GM23338 (cell line): ENCODE measurements around the gene TNNT1. TPM values are rescaled to one million over a fixed set of nuclear protein-coding genes. Genes with fewer than 3 reads are reported as not detected.

Experiments
- ATAC-seq: fragments of 200-7000 bp; cut with Tn5 transposase; 3 replicates; pipeline ENCODE4 v1.9.1; 2020
- DNase-seq: peaks from one replicate; pipeline ENCODE4 v3.0.0-alpha.2; 2015; ENCODE audit warnings: low spot score
- H2AFZ ChIP-seq: fragments of 200-600 bp; sonication (generic); 2 replicates; pipeline ENCODE4 v1.8.0; 2016; ENCODE audit warnings: antibody characterized with exemption, mild to moderate bottlenecking, moderate library complexity
- H3F3A ChIP-seq: fragments of 200-600 bp; sonication (generic); replicated peaks from 2 replicates; pipeline ENCODE4 v1.8.0; 2017; ENCODE audit warnings: antibody characterized with exemption, mixed run types, low read depth
- H3K27ac ChIP-seq: fragments of 200-600 bp; sonication (generic); 2 replicates; pipeline ENCODE4 v1.6.1; 2016; ENCODE audit warnings: low read depth
- H3K27me3 ChIP-seq: fragments of 200-600 bp; sonication (generic); 2 replicates; pipeline ENCODE4 v1.8.0; 2016; ENCODE audit warnings: mild to moderate bottlenecking, mixed run types, moderate library complexity; ENCODE audit not compliant: insufficient read depth
- H3K36me3 ChIP-seq: fragments of 200-600 bp; sonication (generic); 2 replicates; pipeline ENCODE4 v1.8.0; 2016; ENCODE audit warnings: mild to moderate bottlenecking; ENCODE audit not compliant: insufficient read depth
- H3K4me1 ChIP-seq: fragments of 200-600 bp; sonication (generic); 2 replicates; pipeline ENCODE4 v1.8.0; 2016; ENCODE audit warnings: mild to moderate bottlenecking, moderate library complexity; ENCODE audit not compliant: insufficient read depth
- H3K4me2 ChIP-seq: fragments of 200-600 bp; sonication (generic); 2 replicates; pipeline ENCODE4 v1.7.1; 2017; ENCODE audit warnings: mixed run types
- H3K4me3 ChIP-seq: fragments of 200-600 bp; sonication (generic); 2 replicates; pipeline ENCODE4 v1.6.1; 2016; ENCODE audit warnings: mixed run types
- H3K79me2 ChIP-seq: fragments of 200-600 bp; sonication (generic); replicated peaks from 2 replicates; pipeline ENCODE4 v1.8.0; 2017; ENCODE audit warnings: mild to moderate bottlenecking; ENCODE audit not compliant: insufficient read depth
- H3K9me2 ChIP-seq: fragments of 200-600 bp; sonication (generic); 2 replicates; pipeline ENCODE4 v1.8.0; 2017; ENCODE audit not compliant: insufficient read depth
- H4K20me1 ChIP-seq: fragments of 200-600 bp; sonication (generic); replicated peaks from 2 replicates; pipeline ENCODE4 v1.8.0; 2017; ENCODE audit warnings: mild to moderate bottlenecking; ENCODE audit not compliant: insufficient read depth
- H3K27ac Mint-ChIP-seq: 2 replicates; pipeline ENCODE4 v1.8.0; 2020; ENCODE audit warnings: inconsistent platforms, mild to moderate bottlenecking, moderate library complexity, mixed read lengths
- H3K27me3 Mint-ChIP-seq: 3 replicates; pipeline ENCODE4 v1.8.0; 2022; ENCODE audit warnings: low read depth, mild to moderate bottlenecking, moderate library complexity, mixed read lengths, inconsistent platforms; ENCODE audit not compliant: insufficient read depth, poor library complexity
- H3K36me3 Mint-ChIP-seq: 3 replicates; pipeline ENCODE4 v1.8.0; 2021; ENCODE audit warnings: low read depth, mild to moderate bottlenecking, inconsistent platforms, moderate library complexity, mixed read lengths
- H3K4me1 Mint-ChIP-seq: 3 replicates; pipeline ENCODE4 v1.8.0; 2020; ENCODE audit warnings: mild to moderate bottlenecking, inconsistent platforms, mixed read lengths
- H3K4me3 Mint-ChIP-seq: 3 replicates; pipeline ENCODE4 v1.8.0; 2021; ENCODE audit warnings: moderate library complexity, mild to moderate bottlenecking, inconsistent platforms, mixed read lengths
- H3K9me3 Mint-ChIP-seq: 3 replicates; pipeline ENCODE4 v1.8.0; 2020; ENCODE audit warnings: moderate library complexity, mild to moderate bottlenecking, inconsistent platforms, mixed read lengths
- CREB1 ChIP-seq: fragments of 250-450 bp; sonication (Bioruptor Pico); IDR thresholded peaks from 2 replicates; pipeline ENCODE4 v1.5.0; 2020; ENCODE audit warnings: low read depth, mild to moderate bottlenecking, moderate library complexity
- EZH2 ChIP-seq: fragments of 200-600 bp; sonication (generic); IDR thresholded peaks from one replicate; pipeline ENCODE4 v1.8.0; 2017; ENCODE audit warnings: antibody characterized with exemption, mild to moderate bottlenecking, low read depth; ENCODE audit not compliant: unreplicated experiment
- EZH2phosphoT487 ChIP-seq: fragments of 200-600 bp; sonication (generic); IDR thresholded peaks from one replicate; pipeline ENCODE4 v1.8.1; 2018; ENCODE audit warnings: antibody characterized with exemption; ENCODE audit not compliant: unreplicated experiment
- JUNB ChIP-seq: IDR thresholded peaks from one replicate; pipeline ENCODE4 v1.6.1; 2016; ENCODE audit warnings: antibody characterized with exemption; ENCODE audit not compliant: unreplicated experiment
- NANOG ChIP-seq: IDR thresholded peaks from 2 replicates; pipeline ENCODE4 v1.6.1; 2016; ENCODE audit warnings: antibody characterized with exemption, borderline replicate concordance
- POLR2AphosphoS5 ChIP-seq: IDR thresholded peaks from 2 replicates; pipeline ENCODE4 v1.6.1; 2016; ENCODE audit warnings: antibody characterized with exemption, low read depth
- STAT1 ChIP-seq: IDR thresholded peaks from one replicate; pipeline ENCODE4 v1.6.1; 2016; ENCODE audit warnings: antibody characterized with exemption; ENCODE audit not compliant: unreplicated experiment
- ZNF114 ChIP-seq: fragments of 250-450 bp; sonication (Bioruptor Pico); IDR thresholded peaks from 2 replicates; pipeline ENCODE4 v1.5.0; 2020; ENCODE audit warnings: mild to moderate bottlenecking, moderate library complexity
- ZNF331 ChIP-seq: fragments of 250-450 bp; sonication (Bioruptor Pico); IDR thresholded peaks from 2 replicates; pipeline ENCODE4 v1.5.0; 2020; ENCODE audit warnings: low read depth, mild to moderate bottlenecking, moderate library complexity
- polyA plus RNA-seq: library from polyadenylated mRNA; unstranded; fragments of >200 nt; fragmentation: Nextera tagmentation; extraction: Ambion mirVana; gene quantifications from 2 replicates; pipeline ENCODE4 v1.2.1, GENCODE V29; 2016
- total RNA-seq: library from RNA; depleted of rRNA; stranded (reverse); fragments of >200 nt; shearing (Covaris generic); gene quantifications from 2 replicates; pipeline ENCODE4 v1.2.3, GENCODE V29; 2014
- TF ChIP-seq, protein P1 (sequence below): IDR thresholded peaks from one replicate; pipeline ENCODE4 v1.6.1; 2018; ENCODE audit warnings: antibody characterized with exemption; ENCODE audit not compliant: unreplicated experiment
- TF ChIP-seq, protein P2 (sequence below): fragments of 250-450 bp; sonication (Bioruptor Pico); IDR thresholded peaks from 2 replicates; pipeline ENCODE4 v1.5.0; 2020; ENCODE audit warnings: mild to moderate bottlenecking, moderate library complexity
- TF ChIP-seq, protein P3 (sequence below): IDR thresholded peaks from 2 replicates; pipeline ENCODE4 v1.6.1; 2016; ENCODE audit warnings: antibody characterized with exemption

Gene TNNT1
- total and polyA plus RNA-seq, 2 experiments from 2014 or later = 59.3 to 150 TPM

DNA sequence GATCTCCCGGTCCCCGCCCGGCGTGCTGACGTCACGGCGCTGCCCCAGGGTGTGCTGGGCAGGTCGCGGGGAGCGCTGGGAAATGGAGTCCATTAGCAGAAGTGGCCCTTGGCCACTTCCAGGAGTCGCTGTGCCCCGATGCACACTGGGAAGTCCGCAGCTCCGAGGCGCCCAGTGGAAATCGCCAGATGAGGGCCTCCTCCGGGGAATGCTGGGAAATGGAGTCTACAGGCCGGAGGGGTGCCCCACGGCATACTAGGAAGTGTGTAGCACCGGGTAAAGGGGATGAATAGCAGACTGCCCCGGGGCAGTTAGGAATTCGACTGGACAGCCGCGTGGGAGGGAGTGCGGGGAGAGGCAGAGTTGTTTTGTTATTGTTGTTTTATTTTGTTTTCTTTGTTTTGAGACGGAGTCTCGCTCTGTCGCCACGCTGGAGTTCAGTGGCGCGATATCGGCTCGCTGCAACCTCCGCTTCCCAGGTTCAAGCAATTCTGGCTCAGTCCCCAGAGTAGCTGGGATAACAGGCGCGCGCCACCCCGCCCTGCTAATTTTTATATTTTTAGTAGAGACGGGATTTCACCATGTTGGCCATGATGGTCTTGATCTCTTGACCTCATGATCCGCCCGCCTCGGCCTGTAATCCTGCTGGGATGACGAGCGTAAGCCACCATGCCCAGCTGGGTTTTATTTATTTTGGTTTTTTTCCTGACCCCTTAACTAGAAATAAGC lies 31.2 kb downstream of the TNNT1 start:
- TF ChIP-seq NANOG (no peak), EZH2 (no peak), CREB1 (CRISPR knock-in tag) (peak; percentile 95), ZNF331 (no peak), ZNF114 (CRISPR knock-in tag) (no peak), EZH2phosphoT487 (no peak), JUNB (no peak), STAT1 (no peak), POLR2AphosphoS5 (no peak)
- TF ChIP-seq, protein P1, sequence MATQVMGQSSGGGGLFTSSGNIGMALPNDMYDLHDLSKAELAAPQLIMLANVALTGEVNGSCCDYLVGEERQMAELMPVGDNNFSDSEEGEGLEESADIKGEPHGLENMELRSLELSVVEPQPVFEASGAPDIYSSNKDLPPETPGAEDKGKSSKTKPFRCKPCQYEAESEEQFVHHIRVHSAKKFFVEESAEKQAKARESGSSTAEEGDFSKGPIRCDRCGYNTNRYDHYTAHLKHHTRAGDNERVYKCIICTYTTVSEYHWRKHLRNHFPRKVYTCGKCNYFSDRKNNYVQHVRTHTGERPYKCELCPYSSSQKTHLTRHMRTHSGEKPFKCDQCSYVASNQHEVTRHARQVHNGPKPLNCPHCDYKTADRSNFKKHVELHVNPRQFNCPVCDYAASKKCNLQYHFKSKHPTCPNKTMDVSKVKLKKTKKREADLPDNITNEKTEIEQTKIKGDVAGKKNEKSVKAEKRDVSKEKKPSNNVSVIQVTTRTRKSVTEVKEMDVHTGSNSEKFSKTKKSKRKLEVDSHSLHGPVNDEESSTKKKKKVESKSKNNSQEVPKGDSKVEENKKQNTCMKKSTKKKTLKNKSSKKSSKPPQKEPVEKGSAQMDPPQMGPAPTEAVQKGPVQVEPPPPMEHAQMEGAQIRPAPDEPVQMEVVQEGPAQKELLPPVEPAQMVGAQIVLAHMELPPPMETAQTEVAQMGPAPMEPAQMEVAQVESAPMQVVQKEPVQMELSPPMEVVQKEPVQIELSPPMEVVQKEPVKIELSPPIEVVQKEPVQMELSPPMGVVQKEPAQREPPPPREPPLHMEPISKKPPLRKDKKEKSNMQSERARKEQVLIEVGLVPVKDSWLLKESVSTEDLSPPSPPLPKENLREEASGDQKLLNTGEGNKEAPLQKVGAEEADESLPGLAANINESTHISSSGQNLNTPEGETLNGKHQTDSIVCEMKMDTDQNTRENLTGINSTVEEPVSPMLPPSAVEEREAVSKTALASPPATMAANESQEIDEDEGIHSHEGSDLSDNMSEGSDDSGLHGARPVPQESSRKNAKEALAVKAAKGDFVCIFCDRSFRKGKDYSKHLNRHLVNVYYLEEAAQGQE = no peak
- TF ChIP-seq, protein P2, sequence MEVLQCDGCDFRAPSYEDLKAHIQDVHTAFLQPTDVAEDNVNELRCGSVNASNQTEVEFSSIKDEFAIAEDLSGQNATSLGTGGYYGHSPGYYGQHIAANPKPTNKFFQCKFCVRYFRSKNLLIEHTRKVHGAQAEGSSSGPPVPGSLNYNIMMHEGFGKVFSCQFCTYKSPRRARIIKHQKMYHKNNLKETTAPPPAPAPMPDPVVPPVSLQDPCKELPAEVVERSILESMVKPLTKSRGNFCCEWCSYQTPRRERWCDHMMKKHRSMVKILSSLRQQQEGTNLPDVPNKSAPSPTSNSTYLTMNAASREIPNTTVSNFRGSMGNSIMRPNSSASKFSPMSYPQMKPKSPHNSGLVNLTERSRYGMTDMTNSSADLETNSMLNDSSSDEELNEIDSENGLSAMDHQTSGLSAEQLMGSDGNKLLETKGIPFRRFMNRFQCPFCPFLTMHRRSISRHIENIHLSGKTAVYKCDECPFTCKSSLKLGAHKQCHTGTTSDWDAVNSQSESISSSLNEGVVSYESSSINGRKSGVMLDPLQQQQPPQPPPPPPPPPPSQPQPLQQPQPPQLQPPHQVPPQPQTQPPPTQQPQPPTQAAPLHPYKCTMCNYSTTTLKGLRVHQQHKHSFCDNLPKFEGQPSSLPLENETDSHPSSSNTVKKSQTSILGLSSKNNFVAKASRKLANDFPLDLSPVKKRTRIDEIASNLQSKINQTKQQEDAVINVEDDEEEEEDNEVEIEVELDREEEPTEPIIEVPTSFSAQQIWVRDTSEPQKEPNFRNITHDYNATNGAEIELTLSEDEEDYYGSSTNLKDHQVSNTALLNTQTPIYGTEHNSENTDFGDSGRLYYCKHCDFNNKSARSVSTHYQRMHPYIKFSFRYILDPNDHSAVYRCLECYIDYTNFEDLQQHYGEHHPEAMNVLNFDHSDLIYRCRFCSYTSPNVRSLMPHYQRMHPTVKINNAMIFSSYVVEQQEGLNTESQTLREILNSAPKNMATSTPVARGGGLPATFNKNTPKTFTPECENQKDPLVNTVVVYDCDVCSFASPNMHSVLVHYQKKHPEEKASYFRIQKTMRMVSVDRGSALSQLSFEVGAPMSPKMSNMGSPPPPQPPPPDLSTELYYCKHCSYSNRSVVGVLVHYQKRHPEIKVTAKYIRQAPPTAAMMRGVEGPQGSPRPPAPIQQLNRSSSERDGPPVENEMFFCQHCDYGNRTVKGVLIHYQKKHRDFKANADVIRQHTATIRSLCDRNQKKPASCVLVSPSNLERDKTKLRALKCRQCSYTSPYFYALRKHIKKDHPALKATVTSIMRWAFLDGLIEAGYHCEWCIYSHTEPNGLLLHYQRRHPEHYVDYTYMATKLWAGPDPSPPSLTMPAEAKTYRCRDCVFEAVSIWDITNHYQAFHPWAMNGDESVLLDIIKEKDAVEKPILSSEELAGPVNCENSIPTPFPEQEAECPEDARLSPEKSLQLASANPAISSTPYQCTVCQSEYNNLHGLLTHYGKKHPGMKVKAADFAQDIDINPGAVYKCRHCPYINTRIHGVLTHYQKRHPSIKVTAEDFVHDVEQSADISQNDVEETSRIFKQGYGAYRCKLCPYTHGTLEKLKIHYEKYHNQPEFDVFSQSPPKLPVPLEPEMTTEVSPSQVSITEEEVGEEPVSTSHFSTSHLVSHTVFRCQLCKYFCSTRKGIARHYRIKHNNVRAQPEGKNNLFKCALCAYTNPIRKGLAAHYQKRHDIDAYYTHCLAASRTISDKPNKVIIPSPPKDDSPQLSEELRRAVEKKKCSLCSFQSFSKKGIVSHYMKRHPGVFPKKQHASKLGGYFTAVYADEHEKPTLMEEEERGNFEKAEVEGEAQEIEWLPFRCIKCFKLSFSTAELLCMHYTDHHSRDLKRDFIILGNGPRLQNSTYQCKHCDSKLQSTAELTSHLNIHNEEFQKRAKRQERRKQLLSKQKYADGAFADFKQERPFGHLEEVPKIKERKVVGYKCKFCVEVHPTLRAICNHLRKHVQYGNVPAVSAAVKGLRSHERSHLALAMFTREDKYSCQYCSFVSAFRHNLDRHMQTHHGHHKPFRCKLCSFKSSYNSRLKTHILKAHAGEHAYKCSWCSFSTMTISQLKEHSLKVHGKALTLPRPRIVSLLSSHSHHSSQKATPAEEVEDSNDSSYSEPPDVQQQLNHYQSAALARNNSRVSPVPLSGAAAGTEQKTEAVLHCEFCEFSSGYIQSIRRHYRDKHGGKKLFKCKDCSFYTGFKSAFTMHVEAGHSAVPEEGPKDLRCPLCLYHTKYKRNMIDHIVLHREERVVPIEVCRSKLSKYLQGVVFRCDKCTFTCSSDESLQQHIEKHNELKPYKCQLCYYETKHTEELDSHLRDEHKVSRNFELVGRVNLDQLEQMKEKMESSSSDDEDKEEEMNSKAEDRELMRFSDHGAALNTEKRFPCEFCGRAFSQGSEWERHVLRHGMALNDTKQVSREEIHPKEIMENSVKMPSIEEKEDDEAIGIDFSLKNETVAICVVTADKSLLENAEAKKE (CRISPR knock-in tag) = no peak
- TF ChIP-seq, protein P3, sequence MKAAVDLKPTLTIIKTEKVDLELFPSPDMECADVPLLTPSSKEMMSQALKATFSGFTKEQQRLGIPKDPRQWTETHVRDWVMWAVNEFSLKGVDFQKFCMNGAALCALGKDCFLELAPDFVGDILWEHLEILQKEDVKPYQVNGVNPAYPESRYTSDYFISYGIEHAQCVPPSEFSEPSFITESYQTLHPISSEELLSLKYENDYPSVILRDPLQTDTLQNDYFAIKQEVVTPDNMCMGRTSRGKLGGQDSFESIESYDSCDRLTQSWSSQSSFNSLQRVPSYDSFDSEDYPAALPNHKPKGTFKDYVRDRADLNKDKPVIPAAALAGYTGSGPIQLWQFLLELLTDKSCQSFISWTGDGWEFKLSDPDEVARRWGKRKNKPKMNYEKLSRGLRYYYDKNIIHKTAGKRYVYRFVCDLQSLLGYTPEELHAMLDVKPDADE = peak; percentile 98
- peaks cover 39% of the 10 kb centered on the region for H3K79me2 ChIP-seq
- Mint-ChIP-seq H3K9me3 (no peaks in the 10 kb centered on the region; the same call in 2 of the 3 replicates), H3K4me1 (peaks cover 27% of the 10 kb centered on the region), H3K27ac (peak overlapping the region; percentile 99), H3K36me3 (no peaks in the 10 kb centered on the region; the same call in 2 of the 3 replicates), H3K27me3 (peaks cover 9% of the 10 kb centered on the region), H3K4me3 (peak overlapping the region; percentile 96)
- H2AFZ ChIP-seq = peak overlapping the region; percentile 3; the same call in 1 of the 2 replicates
- H3F3A ChIP-seq = peaks cover 5% of the 10 kb centered on the region; the same call in 1 of the 2 replicates
- peaks cover 22% of the 10 kb centered on the region for H4K20me1 ChIP-seq
- peak; percentile 82 for ATAC-seq
- H3K9me2 ChIP-seq = 0 out of 2 replicates have a peak, but pooled peaks cover under 1% of the 10 kb centered on the region
- peak overlapping the region; percentile 60 for H3K27ac ChIP-seq
- peaks cover 26% of the 10 kb centered on the region for H3K4me1 ChIP-seq
- H3K36me3 ChIP-seq = no peaks in the 10 kb centered on the region
- H3K27me3 ChIP-seq = no peaks in the 10 kb centered on the region
- peak overlapping the region; percentile 62 for H3K4me3 ChIP-seq
- peak; percentile 99 for DNase-seq
- H3K4me2 ChIP-seq = peak overlapping the region; percentile 76
